ENCODE results near the gene ASB3.

Gene ASB3

DNA sequence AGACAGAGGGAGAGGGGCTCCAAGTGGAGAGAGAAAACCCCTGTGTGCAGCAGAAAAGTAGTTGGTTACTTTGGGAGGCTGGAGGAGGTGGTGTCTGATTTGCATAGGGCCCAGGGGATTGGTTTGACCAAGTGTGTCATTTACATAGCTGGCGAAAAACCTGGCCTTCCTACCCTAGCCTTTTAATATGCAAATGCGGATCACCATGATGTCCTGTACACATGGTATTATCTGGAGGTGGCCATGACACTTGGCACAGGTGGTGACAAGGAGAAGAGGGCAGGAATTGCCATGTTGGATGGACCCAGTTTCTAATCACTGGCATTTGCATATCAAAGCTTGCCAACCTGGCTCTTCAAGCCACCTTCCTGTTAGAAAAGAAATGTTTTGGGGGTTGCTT lies 140.0 kb downstream of the ASB3 start:
- DNase-seq (ENCODE audit: low read depth) = no peak

DNA sequence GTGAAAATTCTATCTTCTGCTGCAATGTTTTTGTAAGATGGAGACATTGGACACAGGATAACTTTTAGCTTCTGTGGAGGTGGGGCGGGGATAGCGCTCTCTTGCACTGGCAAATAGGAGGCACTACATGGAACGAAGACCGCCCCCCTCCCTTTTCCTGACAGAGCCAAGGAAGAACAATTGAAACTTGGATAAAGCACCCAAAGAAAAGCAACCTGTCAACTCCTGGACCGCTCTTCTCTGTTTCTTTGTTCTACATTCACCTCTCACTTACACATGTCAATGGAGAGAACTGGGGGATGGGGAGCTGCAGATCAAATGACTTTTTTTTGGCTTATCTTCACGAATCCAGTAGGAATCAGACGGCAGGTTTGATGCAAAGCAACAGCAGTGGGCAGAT lies 145.5 kb downstream of the ASB3 start:
- no peak for DNase-seq (ENCODE audit: low read depth)

DNA sequence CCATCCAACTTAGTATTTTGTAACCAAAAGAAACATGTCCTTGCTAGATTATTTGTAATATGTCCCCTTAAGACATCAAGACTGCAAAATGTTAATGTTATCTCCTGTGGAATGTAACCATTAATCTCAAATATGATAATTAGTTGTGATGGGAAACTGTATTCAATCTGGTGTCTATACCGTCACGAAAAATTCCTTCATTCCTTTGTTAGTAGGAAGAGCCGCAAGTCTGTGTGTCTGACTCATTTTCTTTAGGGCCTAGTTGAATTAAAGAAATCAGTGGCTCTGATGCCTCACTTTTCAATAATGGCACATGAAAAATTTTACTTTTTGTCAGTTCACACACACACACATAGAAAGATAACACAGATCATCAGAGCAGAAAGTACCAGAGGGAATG lies 146.3 kb downstream of the ASB3 start:
- no peak for DNase-seq (ENCODE audit: low read depth)

DNA sequence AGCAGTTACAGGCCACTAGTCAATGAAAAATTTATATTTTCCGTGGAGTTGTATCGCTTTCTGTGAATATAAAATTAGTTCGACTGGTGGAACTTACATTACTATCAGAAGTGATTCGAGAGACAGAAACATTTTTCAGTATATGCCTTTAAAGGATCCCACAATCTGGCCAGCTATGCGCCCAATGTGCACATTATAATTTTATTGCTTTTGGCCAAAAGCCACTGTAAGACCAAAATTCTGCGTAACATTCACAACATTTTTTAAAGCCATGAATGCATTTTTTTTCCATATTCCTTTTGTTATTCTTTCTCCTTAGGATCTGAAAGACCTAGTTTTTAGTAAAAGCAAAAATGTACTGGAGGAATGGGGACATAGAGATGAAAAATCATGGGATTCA lies 150.2 kb downstream of the ASB3 start:
- no peak for DNase-seq (ENCODE audit: low read depth)

DNA sequence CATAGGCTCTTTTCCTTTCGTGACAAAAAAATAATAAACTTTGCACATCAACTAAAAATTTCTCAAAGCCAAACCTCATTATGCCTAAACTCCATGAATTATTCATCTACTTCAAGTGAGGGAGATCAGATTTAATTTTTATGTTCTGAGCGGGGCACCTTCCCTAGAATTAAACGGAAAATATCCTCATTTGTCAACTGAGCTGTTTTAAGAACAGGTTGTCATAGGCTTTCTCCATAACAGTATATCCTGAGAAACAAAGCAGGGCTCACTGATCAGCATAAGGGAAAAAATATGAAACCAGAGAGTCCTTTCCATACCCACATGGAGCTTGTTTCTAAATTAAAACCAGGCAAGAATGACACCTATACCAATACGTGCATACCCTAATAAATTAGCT lies 150.6 kb downstream of the ASB3 start:
- DNase-seq (ENCODE audit: low read depth) = no peak

DNA sequence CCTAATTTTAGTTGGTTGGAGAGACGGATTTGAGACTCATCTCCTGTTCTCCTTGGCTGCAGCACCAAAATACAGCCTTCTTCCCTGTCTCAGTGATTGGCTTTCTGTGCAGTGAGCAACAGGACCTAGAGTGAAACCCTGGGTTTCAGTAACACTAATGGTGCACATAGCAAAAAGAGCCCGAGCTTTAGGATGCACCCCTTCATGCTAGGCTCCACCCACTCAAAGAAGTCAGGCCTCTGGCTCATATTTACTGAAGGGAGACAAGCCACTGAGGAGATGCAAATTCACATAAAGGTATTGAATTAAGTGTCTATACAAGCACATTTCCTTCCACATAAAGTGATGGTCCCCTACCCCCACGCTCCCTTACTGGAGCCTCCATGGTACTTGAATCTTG lies 151.1 kb downstream of the ASB3 start:
- DNase-seq (ENCODE audit: low read depth) = no peak

DNA sequence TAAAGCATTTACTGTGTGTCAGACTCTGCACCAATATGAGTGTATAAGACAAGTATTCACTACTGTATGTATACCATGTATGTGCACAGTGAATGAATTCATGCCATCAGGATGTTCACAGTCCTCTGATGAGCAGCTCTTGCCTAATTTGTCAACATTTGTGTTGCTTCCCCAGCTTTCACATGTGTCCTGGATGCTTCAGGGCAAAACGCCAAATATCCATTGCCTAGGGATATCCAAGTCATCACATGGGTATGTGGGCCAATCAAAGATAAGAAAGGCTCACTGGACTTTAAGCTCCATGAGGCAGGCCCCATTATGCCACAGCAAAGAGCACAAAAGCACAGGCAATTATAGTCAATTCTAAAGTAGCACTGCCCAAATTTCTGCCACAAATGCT lies 153.3 kb downstream of the ASB3 start:
- DNase-seq (ENCODE audit: low read depth) = no peak

DNA sequence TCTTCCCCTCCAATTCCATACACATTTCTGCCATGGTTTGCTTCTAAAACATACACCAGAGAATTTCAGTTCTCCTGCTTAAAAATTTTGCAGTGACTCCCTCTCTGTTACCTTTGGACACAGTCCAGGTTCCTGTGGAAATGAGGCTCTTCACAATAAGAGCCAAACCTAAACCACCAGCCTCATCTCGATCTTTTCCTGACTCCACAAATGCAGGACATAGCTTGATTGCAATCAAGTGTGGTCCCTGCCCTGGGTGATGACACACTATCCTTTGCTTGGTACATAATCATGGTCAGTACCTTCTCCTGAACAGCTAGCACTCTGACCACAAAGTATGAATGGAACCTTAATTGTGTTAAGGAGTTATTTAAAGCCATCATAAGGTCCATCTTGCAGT lies 154.0 kb downstream of the ASB3 start:
- no peak for DNase-seq (ENCODE audit: low read depth)

DNA sequence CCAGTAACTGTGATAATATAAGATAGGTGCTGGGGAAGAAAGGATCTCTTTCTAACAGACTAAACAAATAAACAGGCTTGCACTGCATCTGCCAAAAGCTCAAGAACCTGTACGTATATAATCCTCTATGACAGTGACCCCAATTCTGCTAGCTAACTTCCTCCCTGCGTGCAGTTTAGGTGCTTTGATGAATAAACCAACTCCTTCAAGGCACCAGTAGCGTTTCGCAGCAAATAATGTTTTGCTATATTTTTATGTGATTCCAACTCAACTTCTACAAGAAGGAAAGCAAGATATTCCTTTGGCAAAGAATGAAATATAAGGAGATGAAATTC lies 154.7 kb downstream of the ASB3 start:
- no peak for DNase-seq (ENCODE audit: low read depth)

DNA sequence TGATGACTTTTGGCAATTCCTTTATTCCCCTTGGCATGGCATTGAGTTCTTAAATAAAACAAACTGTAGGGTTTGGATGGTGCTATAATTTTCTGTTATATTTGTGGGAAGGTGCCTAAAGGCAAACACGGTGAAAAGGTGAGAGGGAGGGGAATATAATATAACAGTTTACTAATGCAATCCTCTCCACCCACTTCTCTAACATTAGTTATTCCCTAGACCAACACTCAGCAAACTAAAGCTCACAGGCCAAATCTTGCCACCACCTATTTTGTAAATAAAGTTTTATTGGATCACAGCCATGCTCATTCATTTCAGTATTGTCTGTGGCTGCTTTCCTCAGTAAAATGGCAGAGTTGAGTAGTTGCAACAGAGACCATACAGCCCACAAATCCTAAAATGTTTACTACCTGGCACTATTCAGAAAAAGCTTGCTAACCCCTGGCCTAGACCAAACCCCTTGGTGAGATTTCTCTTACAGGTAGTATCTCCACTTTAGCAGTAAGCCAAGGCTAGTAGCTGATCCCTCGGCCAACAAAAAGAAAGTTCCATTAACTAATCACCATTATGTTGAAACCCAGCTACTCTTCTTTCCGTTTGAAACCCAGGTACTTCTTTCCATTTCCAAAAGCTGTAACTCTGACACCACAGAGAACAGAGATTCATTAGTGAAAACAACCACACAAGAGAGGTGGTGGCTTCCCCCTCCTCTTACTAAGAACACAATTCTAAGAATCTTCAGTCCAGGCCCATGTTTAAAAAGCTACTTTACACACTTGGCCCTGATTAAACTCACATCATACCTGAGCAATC lies 155.2 kb downstream of the ASB3 start:
- DNase-seq (ENCODE audit: low read depth) = no peak

DNA sequence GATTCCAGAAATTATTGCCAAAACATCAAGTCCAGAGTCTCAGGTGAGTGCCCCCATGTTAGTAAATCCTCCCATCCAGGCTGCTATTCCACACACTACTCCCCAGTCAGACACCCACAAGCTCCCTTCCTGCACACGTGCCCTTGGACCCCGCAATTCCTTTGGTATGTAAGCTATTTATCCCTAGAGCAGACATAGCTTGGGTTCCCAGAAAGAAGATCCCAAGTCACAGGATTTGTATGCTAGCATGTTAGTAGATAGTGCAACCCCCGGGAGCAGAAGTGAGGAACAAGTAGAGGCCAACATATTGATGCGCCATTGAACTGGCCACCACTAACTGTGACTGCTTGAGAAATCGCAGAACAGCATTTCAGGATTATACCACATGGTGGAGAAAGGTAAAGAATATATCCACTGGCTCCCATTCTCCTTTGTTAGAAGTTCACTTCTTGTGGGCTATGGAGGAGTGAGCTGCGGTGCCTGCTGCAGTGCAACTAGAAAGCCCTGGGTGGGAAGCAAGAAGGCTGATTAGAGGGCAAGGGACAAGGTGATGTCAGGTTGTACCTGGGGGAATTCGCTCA lies 156.6 kb downstream of the ASB3 start:
- no peak for DNase-seq (ENCODE audit: low read depth)

DNA sequence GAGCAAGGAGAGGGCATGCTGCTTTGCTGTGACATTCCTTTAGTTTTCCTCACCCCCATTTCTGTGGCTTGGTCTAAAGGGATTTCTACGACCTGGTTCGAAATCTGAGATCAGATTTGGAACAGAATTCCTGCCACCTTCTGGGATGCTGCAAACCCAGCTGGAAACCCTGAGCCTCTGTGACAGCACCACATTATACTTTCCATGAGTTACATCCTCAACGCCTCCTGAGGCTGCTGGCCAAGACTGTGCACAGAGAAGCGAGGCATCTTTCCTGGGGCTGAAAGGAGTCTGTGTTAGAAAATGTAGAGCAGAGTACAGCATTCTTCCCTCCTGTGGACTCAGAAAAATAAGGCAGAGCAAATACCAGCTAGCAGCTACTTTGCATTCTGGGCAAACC lies 157.3 kb downstream of the ASB3 start:
- DNase-seq (ENCODE audit: low read depth) = no peak

DNA sequence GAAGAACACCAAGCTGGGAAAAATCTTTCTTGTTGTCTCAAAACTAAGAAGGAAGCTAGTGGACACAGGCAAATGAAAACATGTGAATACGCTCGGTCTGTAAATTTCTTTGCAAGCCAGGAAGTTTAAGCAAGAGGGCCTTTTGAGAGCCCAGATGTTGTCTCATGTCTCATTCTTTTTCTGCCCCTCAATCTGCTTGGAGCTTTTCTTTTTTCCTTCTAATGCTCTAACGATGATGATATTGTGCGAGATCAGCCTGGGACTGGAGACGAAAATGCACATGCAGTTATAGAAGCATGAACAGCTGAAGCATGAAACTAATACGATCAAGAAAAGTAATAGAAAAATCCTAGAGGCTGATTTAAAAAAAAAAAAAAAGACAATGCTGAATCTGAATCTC lies 157.8 kb downstream of the ASB3 start:
- DNase-seq (ENCODE audit: low read depth) = no peak

DNA sequence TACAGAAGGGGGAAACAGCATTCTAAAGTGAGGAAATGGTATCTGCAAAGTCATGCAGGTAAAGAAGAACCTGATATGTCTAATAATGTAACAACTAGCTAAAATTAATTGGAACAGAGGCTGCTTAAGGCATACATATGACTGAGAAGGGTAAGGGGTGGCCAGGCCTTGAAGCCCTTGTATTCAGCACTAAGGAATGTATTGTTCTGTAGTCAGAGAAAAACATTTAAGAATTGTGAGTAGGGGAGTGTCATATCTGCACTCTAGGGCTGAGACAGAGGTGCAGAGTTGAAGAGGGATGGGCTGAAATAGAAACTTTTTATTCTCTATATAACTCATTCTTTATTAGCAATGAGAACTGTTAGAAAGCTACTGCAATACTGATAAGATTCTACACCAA lies 164.6 kb downstream of the ASB3 start:
- DNase-seq (ENCODE audit: low read depth) = no peak

DNA sequence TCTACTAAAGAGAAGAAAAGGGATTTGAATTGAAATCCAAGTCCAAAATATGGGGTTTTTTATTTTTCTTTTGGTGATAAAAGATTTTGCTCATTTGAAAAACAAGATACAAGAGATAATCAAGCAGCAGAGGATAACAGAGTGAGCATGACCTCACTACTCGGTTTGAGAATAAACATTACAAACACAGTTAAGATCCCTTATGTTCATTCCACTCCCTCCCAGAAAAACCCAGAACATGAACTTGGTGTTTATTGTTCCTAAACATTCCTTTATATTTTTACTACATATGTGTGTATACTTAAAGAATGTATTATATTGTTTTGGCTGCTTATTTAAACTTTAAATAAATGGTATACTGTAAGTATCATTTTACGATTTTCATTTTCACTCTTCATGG lies 165.8 kb downstream of the ASB3 start:
- no peak for DNase-seq (ENCODE audit: low read depth)
